GM12878 (cell line): ENCODE measurements around the gene CTRB2. TPM values are rescaled to one million over a fixed set of nuclear protein-coding genes. Genes with fewer than 3 reads are reported as not detected.

Experiments
- polyA plus RNA-seq, 11 experiments: library from polyadenylated mRNA; depleted of rRNA in 4 of 11; unstranded in 6 of 11; stranded (reverse) in 5 of 11; fragments of >200 nt; fragmentation: Nextera tagmentation in 4 of 11; fragmentation: Illumina TruSeq in 1 of 11; extraction: Ambion mirVana in 4 of 11; extraction: Trizol in 1 of 11; gene quantifications; 1 replicate in 1 of 11; 2 replicates in 10 of 11; pipeline versions ENCODE4 v1.2.1 to v1.2.3, GENCODE V29; 2011 to 2016; ENCODE audit warnings: inconsistent platforms in 2 of 11, missing spikeins in 2 of 11, low read depth in 1 of 11
- total RNA-seq, 4 experiments: library from RNA; depleted of rRNA in 3 of 4; stranded (reverse); fragments of >200 nt in 3 of 4; fragmentation: Illumina TruSeq in 1 of 4; extraction: Trizol in 1 of 4; gene quantifications; 2 replicates each; pipeline versions ENCODE4 v1.2.1 to v1.2.3, GENCODE V29; 2013 to 2021

Gene CTRB2
- total and polyA plus RNA-seq, 10 of the 15 experiments (the other 5 are each of a cell fraction or from before 2014, with no cell fraction given): 9.4 TPM; not detected in 9

Other genes starting within 250 kb of the CTRB2 start
- 23.7 and 24.3 TPM in 2 replicates for gene WDR59, start 222.0 kb downstream of the CTRB2 start, total RNA-seq (2014; rRNA removed)
- 17.2 and 19.0 TPM in 2 replicates for gene WDR59, start 222.0 kb downstream of the CTRB2 start, total RNA-seq (2014; rRNA removed; fragmentation: Illumina TruSeq; extraction: Trizol)
- 54.9 and 62.0 TPM in 2 replicates for gene WDR59, start 222.0 kb downstream of the CTRB2 start, total RNA-seq (2021)
- gene WDR59, start 222.0 kb downstream of the CTRB2 start, polyA plus RNA-seq (2011; rRNA removed): 64.5 and 78.4 TPM in 2 replicates
- 31.1 and 32.7 TPM in 2 replicates for gene WDR59, start 222.0 kb downstream of the CTRB2 start, polyA plus RNA-seq (2014; fragmentation: Illumina TruSeq; extraction: Trizol)
- gene WDR59, start 222.0 kb downstream of the CTRB2 start, polyA plus RNA-seq (2014; fragmentation: Nextera tagmentation; extraction: Ambion mirVana): 10 to 100 TPM in 1 of 2 experiments, 1 to 10 TPM in 1; 9.7 to 11.5 TPM
- gene WDR59, start 222.0 kb downstream of the CTRB2 start, polyA plus RNA-seq (2014; rRNA removed): 35.1 and 37.7 TPM in 2 replicates
- gene WDR59, start 222.0 kb downstream of the CTRB2 start, polyA plus RNA-seq (2016; fragmentation: Nextera tagmentation; extraction: Ambion mirVana): 10 to 100 TPM; 19.9 to 25.3 TPM
- gene ZNRF1, start 208.1 kb downstream of the CTRB2 start, total RNA-seq (2014; rRNA removed): 15.6 and 16.3 TPM in 2 replicates
- gene ZNRF1, start 208.1 kb downstream of the CTRB2 start, total RNA-seq (2014; rRNA removed; fragmentation: Illumina TruSeq; extraction: Trizol): 6.1 and 7.1 TPM in 2 replicates
- 24.2 and 25.9 TPM in 2 replicates for gene ZNRF1, start 208.1 kb downstream of the CTRB2 start, total RNA-seq (2021)
- gene ZNRF1, start 208.1 kb downstream of the CTRB2 start, polyA plus RNA-seq (2011; rRNA removed): 12.1 and 19.7 TPM in 2 replicates
- 7.8 and 14.4 TPM in 2 replicates for gene ZNRF1, start 208.1 kb downstream of the CTRB2 start, polyA plus RNA-seq (2014; fragmentation: Illumina TruSeq; extraction: Trizol)
- gene ZNRF1, start 208.1 kb downstream of the CTRB2 start, polyA plus RNA-seq (2014; fragmentation: Nextera tagmentation; extraction: Ambion mirVana): 10 to 100 TPM; 12.0 to 14.2 TPM
- gene ZNRF1, start 208.1 kb downstream of the CTRB2 start, polyA plus RNA-seq (2014; rRNA removed): 23.0 and 26.4 TPM in 2 replicates
- 1 to 10 TPM; 5.8 to 6.7 TPM for gene ZNRF1, start 208.1 kb downstream of the CTRB2 start, polyA plus RNA-seq (2016; fragmentation: Nextera tagmentation; extraction: Ambion mirVana)
- gene LDHD, start 90.4 kb downstream of the CTRB2 start, total RNA-seq (2014; rRNA removed): not detected in 2 replicates
- gene LDHD, start 90.4 kb downstream of the CTRB2 start, total RNA-seq (2014; rRNA removed; fragmentation: Illumina TruSeq; extraction: Trizol): not detected in 2 replicates
- gene LDHD, start 90.4 kb downstream of the CTRB2 start, total RNA-seq (2021): 0.10 TPM in 1 of 2 replicates, not detected in the other
- gene LDHD, start 90.4 kb downstream of the CTRB2 start, polyA plus RNA-seq (2011; rRNA removed): not detected in 2 replicates
- not detected in 2 replicates for gene LDHD, start 90.4 kb downstream of the CTRB2 start, polyA plus RNA-seq (2014; fragmentation: Illumina TruSeq; extraction: Trizol)
- gene LDHD, start 90.4 kb downstream of the CTRB2 start, polyA plus RNA-seq (2014; fragmentation: Nextera tagmentation; extraction: Ambion mirVana): not detected
- gene LDHD, start 90.4 kb downstream of the CTRB2 start, polyA plus RNA-seq (2014; rRNA removed): 0.04 and 0.12 TPM in 2 replicates
- gene LDHD, start 90.4 kb downstream of the CTRB2 start, polyA plus RNA-seq (2016; fragmentation: Nextera tagmentation; extraction: Ambion mirVana): not detected
- gene ZFP1, start 58.6 kb downstream of the CTRB2 start, total RNA-seq (2014; rRNA removed): 12.8 and 15.1 TPM in 2 replicates
- 15.3 and 15.5 TPM in 2 replicates for gene ZFP1, start 58.6 kb downstream of the CTRB2 start, total RNA-seq (2014; rRNA removed; fragmentation: Illumina TruSeq; extraction: Trizol)
- gene ZFP1, start 58.6 kb downstream of the CTRB2 start, total RNA-seq (2021): 13.5 and 14.5 TPM in 2 replicates
- 16.4 and 21.8 TPM in 2 replicates for gene ZFP1, start 58.6 kb downstream of the CTRB2 start, polyA plus RNA-seq (2011; rRNA removed)
- gene ZFP1, start 58.6 kb downstream of the CTRB2 start, polyA plus RNA-seq (2014; fragmentation: Illumina TruSeq; extraction: Trizol): 12.4 and 14.1 TPM in 2 replicates
- 1 to 10 TPM; 3.5 to 3.6 TPM for gene ZFP1, start 58.6 kb downstream of the CTRB2 start, polyA plus RNA-seq (2014; fragmentation: Nextera tagmentation; extraction: Ambion mirVana)
- gene ZFP1, start 58.6 kb downstream of the CTRB2 start, polyA plus RNA-seq (2014; rRNA removed): 4.9 and 6.4 TPM in 2 replicates
- gene ZFP1, start 58.6 kb downstream of the CTRB2 start, polyA plus RNA-seq (2016; fragmentation: Nextera tagmentation; extraction: Ambion mirVana): 10 to 100 TPM; 14.9 to 17.6 TPM
- gene CTRB1, start 11.8 kb upstream of the CTRB2 start, total RNA-seq (2014; rRNA removed): 0.28 and 0.33 TPM in 2 replicates
- not detected in 2 replicates for gene CTRB1, start 11.8 kb upstream of the CTRB2 start, total RNA-seq (2014; rRNA removed; fragmentation: Illumina TruSeq; extraction: Trizol)
- 4.4 and 6.2 TPM in 2 replicates for gene CTRB1, start 11.8 kb upstream of the CTRB2 start, total RNA-seq (2021)
- gene CTRB1, start 11.8 kb upstream of the CTRB2 start, polyA plus RNA-seq (2011; rRNA removed): not detected in 2 replicates
- not detected in 2 replicates for gene CTRB1, start 11.8 kb upstream of the CTRB2 start, polyA plus RNA-seq (2014; fragmentation: Illumina TruSeq; extraction: Trizol)
- not detected for gene CTRB1, start 11.8 kb upstream of the CTRB2 start, polyA plus RNA-seq (2014; fragmentation: Nextera tagmentation; extraction: Ambion mirVana)
- not detected in 2 replicates for gene CTRB1, start 11.8 kb upstream of the CTRB2 start, polyA plus RNA-seq (2014; rRNA removed)
- not detected for gene CTRB1, start 11.8 kb upstream of the CTRB2 start, polyA plus RNA-seq (2016; fragmentation: Nextera tagmentation; extraction: Ambion mirVana)
- 4.5 and 5.4 TPM in 2 replicates for gene BCAR1, start 44.5 kb upstream of the CTRB2 start, total RNA-seq (2014; rRNA removed)
- 1.4 and 1.8 TPM in 2 replicates for gene BCAR1, start 44.5 kb upstream of the CTRB2 start, total RNA-seq (2014; rRNA removed; fragmentation: Illumina TruSeq; extraction: Trizol)
- gene BCAR1, start 44.5 kb upstream of the CTRB2 start, total RNA-seq (2021): 10.7 and 14.1 TPM in 2 replicates
- 1.8 and 2.3 TPM in 2 replicates for gene BCAR1, start 44.5 kb upstream of the CTRB2 start, polyA plus RNA-seq (2011; rRNA removed)
- 0.11 and 1.1 TPM in 2 replicates for gene BCAR1, start 44.5 kb upstream of the CTRB2 start, polyA plus RNA-seq (2014; fragmentation: Illumina TruSeq; extraction: Trizol)
- gene BCAR1, start 44.5 kb upstream of the CTRB2 start, polyA plus RNA-seq (2014; fragmentation: Nextera tagmentation; extraction: Ambion mirVana): under 1 TPM in 1 of 2 experiments, not detected in 1; 0.13 TPM
- gene BCAR1, start 44.5 kb upstream of the CTRB2 start, polyA plus RNA-seq (2014; rRNA removed): 5.7 and 9.5 TPM in 2 replicates
- gene BCAR1, start 44.5 kb upstream of the CTRB2 start, polyA plus RNA-seq (2016; fragmentation: Nextera tagmentation; extraction: Ambion mirVana): 1 to 10 TPM; 2.8 to 5.4 TPM
- gene CFDP1, start 226.3 kb upstream of the CTRB2 start, total RNA-seq (2014; rRNA removed): 22.3 TPM in 2 replicates
- gene CFDP1, start 226.3 kb upstream of the CTRB2 start, total RNA-seq (2014; rRNA removed; fragmentation: Illumina TruSeq; extraction: Trizol): 58.3 and 61.4 TPM in 2 replicates
- 25.5 and 29.4 TPM in 2 replicates for gene CFDP1, start 226.3 kb upstream of the CTRB2 start, total RNA-seq (2021)
- 34.6 and 58.3 TPM in 2 replicates for gene CFDP1, start 226.3 kb upstream of the CTRB2 start, polyA plus RNA-seq (2011; rRNA removed)
- gene CFDP1, start 226.3 kb upstream of the CTRB2 start, polyA plus RNA-seq (2014; fragmentation: Illumina TruSeq; extraction: Trizol): 64.8 and 82.1 TPM in 2 replicates
- gene CFDP1, start 226.3 kb upstream of the CTRB2 start, polyA plus RNA-seq (2014; fragmentation: Nextera tagmentation; extraction: Ambion mirVana): 10 to 100 TPM; 36.6 to 60.8 TPM
- gene CFDP1, start 226.3 kb upstream of the CTRB2 start, polyA plus RNA-seq (2014; rRNA removed): 25.6 and 34.5 TPM in 2 replicates
- 10 to 100 TPM; 36.7 to 39.0 TPM for gene CFDP1, start 226.3 kb upstream of the CTRB2 start, polyA plus RNA-seq (2016; fragmentation: Nextera tagmentation; extraction: Ambion mirVana)